GM18909 (cell line): ENCODE results near the gene OR6F1.
"Not testable (repeated sequence)": the region's sequence is repeated elsewhere in the genome, so short reads cannot be mapped to it uniquely, and the experiment has no call there.

Experiments used
- ATAC-seq: cut with Tn5 transposase; IDR thresholded peaks from one replicate; pipeline ENCODE4 v1.9.1; 2021; ENCODE audit warnings: mild to moderate bottlenecking; ENCODE audit not compliant: unreplicated experiment, poor library complexity

The OR6F1 gene

GRCh38 chr1:247716546-247716945, at the start of gene OR6F1:
OR6F1 (minus strand) TSS chr1:247716646; CDS start chr1:247712755, 3,891 bp downstream.
- no peak for ATAC-seq

- ATAC-seq: no peak
Observed at GRCh38 chr1:247760456-247760855, 44.0 kb upstream of the OR6F1 start, which contains the start of gene OR1C1. OR1C1 (minus strand) TSS chr1:247760556; CDS start chr1:247758406, 2,150 bp downstream.

- not testable (repeated sequence) for ATAC-seq
Observed at GRCh38 chr1:247754311-247754710, 37.9 kb upstream of the OR6F1 start.

GRCh38 chr1:247749870-247750269, 33.4 kb upstream of the OR6F1 start:
- ATAC-seq: no peak

- no peak for ATAC-seq
Observed at GRCh38 chr1:247748041-247748440, 31.6 kb upstream of the OR6F1 start, which contains the start of gene OR14A2. OR14A2 (minus strand) TSS chr1:247748141.

- no peak for ATAC-seq
Observed at GRCh38 chr1:247747616-247748015, 31.2 kb upstream of the OR6F1 start.

- ATAC-seq: no peak
Observed at GRCh38 chr1:247746391-247746935, 30.0 kb upstream of the OR6F1 start.

- ATAC-seq: not testable (repeated sequence)
Observed at GRCh38 chr1:247742215-247742760, 25.8 kb upstream of the OR6F1 start.

GRCh38 chr1:247741756-247742155, 25.3 kb upstream of the OR6F1 start:
- ATAC-seq: no peak

- no peak for ATAC-seq
Observed at GRCh38 chr1:247740721-247741120, 24.3 kb upstream of the OR6F1 start.

- ATAC-seq: no peak
Observed at GRCh38 chr1:247738315-247738714, 21.9 kb upstream of the OR6F1 start, which contains the start of gene OR14K1. OR14K1 (plus strand) TSS chr1:247738615; CDS start chr1:247738615, 0 bp downstream.

- no peak for ATAC-seq
Observed at GRCh38 chr1:247721222-247721621, 4.8 kb upstream of the OR6F1 start.

- ATAC-seq: no peak
Observed at GRCh38 chr1:247713753-247714152, 2.7 kb downstream of the OR6F1 start.

- not testable (repeated sequence) for ATAC-seq
Observed at GRCh38 chr1:247710681-247711080, 5.8 kb downstream of the OR6F1 start.

- no peak for ATAC-seq
Observed at GRCh38 chr1:247701338-247701737, 15.1 kb downstream of the OR6F1 start.

- peak; percentile 95 for ATAC-seq
Observed at GRCh38 chr1:247681288-247681897, 35.1 kb downstream of the OR6F1 start.

- no peak for ATAC-seq
Observed at GRCh38 chr1:247680171-247680570, 36.3 kb downstream of the OR6F1 start.

- no peak for ATAC-seq
Observed at GRCh38 chr1:247679639-247680038, 36.8 kb downstream of the OR6F1 start, which contains the start of gene OR13G1. OR13G1 (minus strand) TSS chr1:247679739; CDS start chr1:247673041, 6,698 bp downstream.

GRCh38 chr1:247669225-247669624, 47.2 kb downstream of the OR6F1 start:
- ATAC-seq: no peak
